CD14-positive monocyte (primary cell): ENCODE results near the gene ANAPC10. TPM values are rescaled to one million over a fixed set of nuclear protein-coding genes. Genes with fewer than 3 reads are reported as not detected.

Experiments
- DNase-seq, 3 donors: peaks; one replicate each; pipeline ENCODE4 v3.0.0-alpha.2; 2011 to 2022
- H2AFZ ChIP-seq: 2 replicates; pipeline ENCODE4 v1.6.0; 2012; ENCODE audit warnings: mild to moderate bottlenecking, low read depth, low read length, inconsistent platforms; ENCODE audit not compliant: insufficient read depth, poor library complexity, severe bottlenecking
- H3K27ac ChIP-seq, 2 donors: 1 replicate in 1 of 2; 2 replicates in 1 of 2; pipeline ENCODE4 v1.5.1; 2012 to 2013; ENCODE audit warnings: low read length in 2 of 2, control low read depth in 1 of 2, inconsistent platforms in 1 of 2, low read depth in 1 of 2, mild to moderate bottlenecking in 1 of 2
- H3K27me3 ChIP-seq, 2 donors: one replicate each; pipeline versions ENCODE4 v1.6.0 to v1.6.1; 2011 to 2013; ENCODE audit warnings: low read length in 2 of 2; ENCODE audit not compliant: control insufficient read depth in 2 of 2, insufficient read depth in 2 of 2
- H3K36me3 ChIP-seq, 2 donors: replicated peaks in 1 of 2; 1 replicate in 1 of 2; 2 replicates in 1 of 2; pipeline versions ENCODE4 v1.5.1 to v1.6.1; 2012 to 2013; ENCODE audit warnings: low read length in 2 of 2, control low read depth in 1 of 2, inconsistent platforms in 1 of 2, mild to moderate bottlenecking in 1 of 2; ENCODE audit not compliant: insufficient read depth in 2 of 2, control insufficient read depth in 1 of 2
- H3K4me1 ChIP-seq, 2 donors: 1 replicate in 1 of 2; 2 replicates in 1 of 2; pipeline versions ENCODE4 v1.5.1 to v1.6.1; 2012 to 2013; ENCODE audit warnings: low read length in 2 of 2, control low read depth in 1 of 2, inconsistent platforms in 1 of 2, mild to moderate bottlenecking in 1 of 2, moderate library complexity in 1 of 2; ENCODE audit not compliant: insufficient read depth in 2 of 2, control insufficient read depth in 1 of 2
- H3K4me2 ChIP-seq: replicated peaks from 2 replicates; pipeline ENCODE3; 2012; ENCODE audit warnings: low read length, moderate library complexity, mild to moderate bottlenecking; ENCODE audit not compliant: poor library complexity, severe bottlenecking; ENCODE audit errors: extremely low read depth
- H3K4me3 ChIP-seq, 3 experiments: fragments of 200-600 bp in 1 of 3; sonication (generic) in 1 of 3; replicated peaks in 1 of 3; 1 replicate in 2 of 3; 2 replicates in 1 of 3; pipeline ENCODE4 v1.5.1; 2011 to 2013; ENCODE audit warnings: low read length in 3 of 3, mild to moderate bottlenecking in 3 of 3, control low read depth in 2 of 3, low read depth in 2 of 3, inconsistent platforms in 1 of 3, moderate library complexity in 1 of 3
- H3K79me2 ChIP-seq: 2 replicates; pipeline ENCODE4 v1.6.0; 2012; ENCODE audit warnings: mild to moderate bottlenecking, control low read depth, inconsistent platforms, low read length, moderate library complexity; ENCODE audit not compliant: insufficient read depth
- H3K9ac ChIP-seq: 2 replicates; pipeline ENCODE4 v1.6.0; 2017; ENCODE audit warnings: low read length, mild to moderate bottlenecking; ENCODE audit not compliant: insufficient read depth, poor library complexity, severe bottlenecking
- H3K9me3 ChIP-seq, 2 donors: replicated peaks in 1 of 2; 1 replicate in 1 of 2; 2 replicates in 1 of 2; pipeline versions ENCODE4 v1.5.1 to v1.6.1; 2012 to 2013; ENCODE audit warnings: low read length in 2 of 2, control low read depth in 1 of 2; ENCODE audit not compliant: control insufficient read depth in 1 of 2, insufficient read depth in 1 of 2
- H4K20me1 ChIP-seq: 2 replicates; pipeline ENCODE4 v1.6.0; 2012; ENCODE audit warnings: mild to moderate bottlenecking, low read length, control low read depth, moderate library complexity; ENCODE audit not compliant: insufficient read depth
- H3K27ac Mint-ChIP-seq, 7 donors: one replicate each; pipeline ENCODE4 v1.8.0; 2020; ENCODE audit warnings: mild to moderate bottlenecking in 7 of 7, mixed read lengths in 7 of 7, moderate library complexity in 6 of 7, inconsistent platforms in 2 of 7
- H3K27me3 Mint-ChIP-seq, 3 donors: one replicate each; pipeline ENCODE4 v1.8.0; 2021 to 2022; ENCODE audit warnings: low read depth in 3 of 3, mild to moderate bottlenecking in 3 of 3, mixed read lengths in 3 of 3, moderate library complexity in 3 of 3, inconsistent platforms in 1 of 3
- H3K36me3 Mint-ChIP-seq, 2 donors: one replicate each; pipeline ENCODE4 v1.8.0; 2020; ENCODE audit warnings: mixed read lengths in 2 of 2, inconsistent platforms in 1 of 2, mild to moderate bottlenecking in 1 of 2
- H3K4me1 Mint-ChIP-seq: one replicate; pipeline ENCODE4 v1.8.0; 2020; ENCODE audit warnings: mild to moderate bottlenecking, mixed read lengths
- H3K4me3 Mint-ChIP-seq, 2 donors: one replicate each; pipeline ENCODE4 v1.8.0; 2020; ENCODE audit warnings: mild to moderate bottlenecking in 2 of 2, mixed read lengths in 2 of 2, moderate library complexity in 1 of 2
- H3K9me3 Mint-ChIP-seq, 7 donors: one replicate each; pipeline ENCODE4 v1.8.0; 2020 to 2022; ENCODE audit warnings: mixed read lengths in 7 of 7, mild to moderate bottlenecking in 6 of 7, moderate library complexity in 6 of 7, inconsistent platforms in 2 of 7
- WGBS: methylation state at CpG from one replicate; pipeline ENCODE4 v1.1.5; 2013; ENCODE audit warnings: missing lambda C conversion rate; ENCODE audit not compliant: insufficient coverage; 5-methylcytosine and 5-hydroxymethylcytosine counted together
- intact Hi-C, 2 donors: fragments of 100-400 bp; cut with micrococcal nuclease; formaldehyde crosslinking; loops; one replicate each; pipeline versions ENCODE4 v1.15.0 to v1.15.1; 2023
- polyA plus RNA-seq, 3 donors: library from polyadenylated mRNA; depleted of rRNA in 1 of 3; unstranded in 2 of 3; stranded (reverse) in 1 of 3; fragments of 300-500 nt in 2 of 3; fragments of >200 nt in 1 of 3; fragmentation: Illumina TruSeq in 2 of 3; gene quantifications; 1 replicate in 2 of 3; 2 replicates in 1 of 3; pipeline ENCODE4 v1.2.3, GENCODE V29; 2012 to 2021
- TF ChIP-seq, protein P1 (sequence below): fragments of 200-600 bp; IDR thresholded peaks from one replicate; pipeline ENCODE4 v1.8.0; 2022; ENCODE audit warnings: antibody characterized with exemption, mild to moderate bottlenecking

Gene ANAPC10
- polyA plus RNA-seq, 3 donors: 11.1 to 25.4 (median 21.3) TPM

DNA sequence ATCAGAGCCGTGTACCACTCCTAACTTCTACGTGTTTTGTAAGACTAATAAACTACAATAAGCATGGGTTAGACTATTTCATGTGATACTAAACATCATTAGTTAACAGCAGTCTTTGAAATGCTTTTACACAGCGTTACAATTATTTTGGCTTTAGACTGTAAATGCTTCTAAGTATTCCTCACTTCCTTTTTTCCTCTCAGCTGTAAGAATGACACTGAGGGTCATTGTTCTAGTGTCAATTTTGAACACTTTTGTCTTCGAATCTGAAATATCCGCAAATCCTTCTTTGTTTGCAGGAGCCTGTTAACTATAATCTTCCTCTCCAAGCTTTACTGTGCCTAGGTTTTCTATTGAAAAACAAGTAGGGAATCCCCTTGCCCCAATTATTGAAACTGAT is 1.7 kb upstream of the ANAPC10 start:
- H3K4me2 ChIP-seq: peak overlapping the region; percentile 80
- Mint-ChIP-seq H3K4me1 (peaks cover 31% of the 10 kb centered on the region), H3K4me3 (peak overlapping the region; percentile 54 to 91), H3K36me3 (peaks cover 11 to 12% of the 10 kb centered on the region in 2 donors), H3K27ac (peak overlapping the region in 4 of 7 donors; percentile 48 to 99 (median 88)), H3K9me3 (peaks cover under 1 to 4% (median 2%) of the 10 kb centered on the region in 7 donors), H3K27me3 (no peaks in the 10 kb centered on the region)
- no peaks in the 10 kb centered on the region for H3K27me3 ChIP-seq
- H2AFZ ChIP-seq: peak overlapping the region; percentile 38
- no peaks in the 10 kb centered on the region for H3K9me3 ChIP-seq
- TF ChIP-seq, protein P1, sequence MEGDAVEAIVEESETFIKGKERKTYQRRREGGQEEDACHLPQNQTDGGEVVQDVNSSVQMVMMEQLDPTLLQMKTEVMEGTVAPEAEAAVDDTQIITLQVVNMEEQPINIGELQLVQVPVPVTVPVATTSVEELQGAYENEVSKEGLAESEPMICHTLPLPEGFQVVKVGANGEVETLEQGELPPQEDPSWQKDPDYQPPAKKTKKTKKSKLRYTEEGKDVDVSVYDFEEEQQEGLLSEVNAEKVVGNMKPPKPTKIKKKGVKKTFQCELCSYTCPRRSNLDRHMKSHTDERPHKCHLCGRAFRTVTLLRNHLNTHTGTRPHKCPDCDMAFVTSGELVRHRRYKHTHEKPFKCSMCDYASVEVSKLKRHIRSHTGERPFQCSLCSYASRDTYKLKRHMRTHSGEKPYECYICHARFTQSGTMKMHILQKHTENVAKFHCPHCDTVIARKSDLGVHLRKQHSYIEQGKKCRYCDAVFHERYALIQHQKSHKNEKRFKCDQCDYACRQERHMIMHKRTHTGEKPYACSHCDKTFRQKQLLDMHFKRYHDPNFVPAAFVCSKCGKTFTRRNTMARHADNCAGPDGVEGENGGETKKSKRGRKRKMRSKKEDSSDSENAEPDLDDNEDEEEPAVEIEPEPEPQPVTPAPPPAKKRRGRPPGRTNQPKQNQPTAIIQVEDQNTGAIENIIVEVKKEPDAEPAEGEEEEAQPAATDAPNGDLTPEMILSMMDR: no peak
- peaks cover 4% of the 10 kb centered on the region for H4K20me1 ChIP-seq
- H3K79me2 ChIP-seq: peaks cover 93% of the 10 kb centered on the region
- peaks cover 33 to 43% of the 10 kb centered on the region in 2 donors for H3K4me1 ChIP-seq
- DNase-seq: peak in 2 of 3 donors; percentile 15 to 34
- intact Hi-C loops: loop anchor here in 1 of 2 donors (10.0 kb wide), 2 partner anchors 85 to 1585 kb away; partner anchors contain the start of genes OTUD4 and SMARCA5
- peaks cover 16 to 19% of the 10 kb centered on the region in 2 donors for H3K36me3 ChIP-seq
- H3K27ac ChIP-seq: peak overlapping the region in 1 of 2 donors; percentile 98
- no CpG with 5 or more reads among the region's 5 CpGs for WGBS
- H3K4me3 ChIP-seq: peak overlapping the region in 2 of 3 experiments; percentile 71 to 84
- H3K9ac ChIP-seq: no peak overlapping the region

DNA sequence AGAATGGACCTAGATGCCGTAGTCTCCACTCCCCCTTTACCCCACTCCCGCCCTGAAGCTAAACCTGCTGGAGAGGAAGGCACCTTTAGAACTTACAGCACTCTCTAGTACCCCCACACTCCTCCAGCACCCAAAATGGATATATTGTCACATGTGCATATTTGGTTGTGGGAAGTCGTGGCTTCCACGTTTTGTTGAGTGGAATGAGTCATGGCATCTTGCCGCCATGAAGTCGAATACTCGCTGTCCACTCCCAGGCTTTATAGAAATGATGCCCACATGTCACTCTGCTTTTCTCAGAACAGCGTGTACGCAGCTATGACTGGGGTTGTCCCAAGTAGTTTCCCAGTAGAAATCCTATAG is 660 bp upstream of the ANAPC10 start:
- H3K27ac Mint-ChIP-seq: peak overlapping the region; percentile 93 to 100 (median 99)
- Histone ChIP-seq H3K27me3 (no peaks in the 10 kb centered on the region), H3K27ac (peak overlapping the region; percentile 95 to 98), H3K79me2 (peaks cover 96% of the 10 kb centered on the region), H2AFZ (peak overlapping the region; percentile 89), H3K9me3 (peaks cover 6 to 10% of the 10 kb centered on the region in 2 donors), H3K36me3 (peaks cover 20 to 23% of the 10 kb centered on the region in 2 donors), H3K4me2 (peak overlapping the region; percentile 80), H3K4me1 (peaks cover 32 to 42% of the 10 kb centered on the region in 2 donors), H4K20me1 (peaks cover 2% of the 10 kb centered on the region), H3K4me3 (peak overlapping the region; percentile 71 to 84 (median 84)), H3K9ac (peak overlapping the region; percentile 91)
- WGBS: no CpG with 5 or more reads among the region's 9 CpGs
- H3K4me3 Mint-ChIP-seq: peak overlapping the region; percentile 91 to 98
- DNase-seq: peak; percentile 75 to 88 (median 78)
- TF ChIP-seq, protein P1: no peak
- peaks cover 3 to 13% (median 11%) of the 10 kb centered on the region in 7 donors for H3K9me3 Mint-ChIP-seq
- peaks cover 18% of the 10 kb centered on the region in 2 donors for H3K36me3 Mint-ChIP-seq
- no peaks in the 10 kb centered on the region for H3K27me3 Mint-ChIP-seq
- intact Hi-C loops: loop anchor here in 1 of 2 donors (10.0 kb wide), 1 partner anchor 1584 kb away; the partner anchor contains the start of gene SMARCA5
- H3K4me1 Mint-ChIP-seq: peaks cover 29% of the 10 kb centered on the region
